Hepatocyte (in vitro differentiated cells): ENCODE measurements around the gene RPS6KC1. TPM values are rescaled to one million over a fixed set of nuclear protein-coding genes. Genes with fewer than 3 reads are reported as not detected.

Experiments
- DNase-seq: peaks from one replicate; pipeline ENCODE4 v3.0.0-alpha.2; 2016; ENCODE audit warnings: low spot score
- H2AFZ ChIP-seq: fragments of 200-600 bp; sonication (generic); 2 replicates; pipeline ENCODE4 v1.6.0; 2016; ENCODE audit warnings: antibody characterized with exemption, mild to moderate bottlenecking
- H3K27ac ChIP-seq: fragments of 200-600 bp; sonication (generic); 2 replicates; pipeline ENCODE4 v1.5.1; 2016; ENCODE audit warnings: mild to moderate bottlenecking
- H3K27me3 ChIP-seq: fragments of 200-600 bp; sonication (generic); 2 replicates; pipeline ENCODE4 v1.6.1; 2016
- H3K36me3 ChIP-seq: fragments of 200-600 bp; sonication (generic); replicated peaks from 2 replicates; pipeline ENCODE4 v1.5.1; 2016; ENCODE audit warnings: low read depth; ENCODE audit not compliant: insufficient read depth
- H3K4me1 ChIP-seq: fragments of 200-600 bp; sonication (generic); 2 replicates; pipeline ENCODE4 v1.5.1; 2016; ENCODE audit warnings: mild to moderate bottlenecking, moderate library complexity; ENCODE audit not compliant: insufficient read depth
- H3K4me2 ChIP-seq: fragments of 200-600 bp; sonication (generic); 2 replicates; pipeline ENCODE4 v1.6.0; 2016
- H3K4me3 ChIP-seq: fragments of 200-600 bp; sonication (generic); 2 replicates; pipeline ENCODE4 v1.5.1; 2016; ENCODE audit warnings: mild to moderate bottlenecking
- H3K79me2 ChIP-seq: fragments of 200-600 bp; sonication (generic); 2 replicates; pipeline ENCODE4 v1.6.0; 2017; ENCODE audit warnings: mild to moderate bottlenecking
- H3K9me2 ChIP-seq: fragments of 200-600 bp; sonication (generic); replicated peaks from 2 replicates; pipeline ENCODE4 v1.6.0; 2017; ENCODE audit warnings: mild to moderate bottlenecking; ENCODE audit not compliant: insufficient read depth
- H3K9me3 ChIP-seq: fragments of 200-600 bp; sonication (generic); 2 replicates; pipeline ENCODE4 v1.5.1; 2016; ENCODE audit warnings: low read depth, mild to moderate bottlenecking
- H4K20me1 ChIP-seq: fragments of 200-600 bp; sonication (generic); 2 replicates; pipeline ENCODE4 v1.6.0; 2016; ENCODE audit warnings: mild to moderate bottlenecking; ENCODE audit not compliant: insufficient read depth, poor library complexity, severe bottlenecking
- EZH2 ChIP-seq: fragments of 200-600 bp; sonication (generic); IDR thresholded peaks from 2 replicates; pipeline ENCODE4 v1.6.1; 2016; ENCODE audit warnings: antibody characterized with exemption, mild to moderate bottlenecking, borderline replicate concordance
- EZH2phosphoT487 ChIP-seq: fragments of 200-600 bp; sonication (generic); IDR thresholded peaks from one replicate; pipeline ENCODE4 v1.6.1; 2018; ENCODE audit warnings: antibody characterized with exemption, mild to moderate bottlenecking, low read depth, moderate library complexity; ENCODE audit not compliant: unreplicated experiment, severe bottlenecking
- WGBS: methylation state at CpG from one replicate; pipeline ENCODE4 v1.1.6; 2016; ENCODE audit warnings: low lambda C conversion rate; ENCODE audit errors: missing lambda C conversion rate; 5-methylcytosine and 5-hydroxymethylcytosine counted together
- polyA plus RNA-seq: library from polyadenylated mRNA; unstranded; fragments of >200 nt; fragmentation: Nextera tagmentation; extraction: Ambion mirVana; gene quantifications from 2 replicates; pipeline ENCODE4 v1.2.1, GENCODE V29; 2016
- total RNA-seq: library from RNA; depleted of rRNA; stranded (reverse); fragments of >200 nt; gene quantifications from 2 replicates; pipeline ENCODE4 v1.2.3, GENCODE V29; 2014
- TF ChIP-seq, protein P1 (sequence below): fragments of 200-600 bp; sonication (generic); IDR thresholded peaks from 2 replicates; pipeline ENCODE4 v1.5.1; 2016; ENCODE audit warnings: antibody characterized with exemption, mild to moderate bottlenecking; ENCODE audit not compliant: poor library complexity

The RPS6KC1 gene, protein sequence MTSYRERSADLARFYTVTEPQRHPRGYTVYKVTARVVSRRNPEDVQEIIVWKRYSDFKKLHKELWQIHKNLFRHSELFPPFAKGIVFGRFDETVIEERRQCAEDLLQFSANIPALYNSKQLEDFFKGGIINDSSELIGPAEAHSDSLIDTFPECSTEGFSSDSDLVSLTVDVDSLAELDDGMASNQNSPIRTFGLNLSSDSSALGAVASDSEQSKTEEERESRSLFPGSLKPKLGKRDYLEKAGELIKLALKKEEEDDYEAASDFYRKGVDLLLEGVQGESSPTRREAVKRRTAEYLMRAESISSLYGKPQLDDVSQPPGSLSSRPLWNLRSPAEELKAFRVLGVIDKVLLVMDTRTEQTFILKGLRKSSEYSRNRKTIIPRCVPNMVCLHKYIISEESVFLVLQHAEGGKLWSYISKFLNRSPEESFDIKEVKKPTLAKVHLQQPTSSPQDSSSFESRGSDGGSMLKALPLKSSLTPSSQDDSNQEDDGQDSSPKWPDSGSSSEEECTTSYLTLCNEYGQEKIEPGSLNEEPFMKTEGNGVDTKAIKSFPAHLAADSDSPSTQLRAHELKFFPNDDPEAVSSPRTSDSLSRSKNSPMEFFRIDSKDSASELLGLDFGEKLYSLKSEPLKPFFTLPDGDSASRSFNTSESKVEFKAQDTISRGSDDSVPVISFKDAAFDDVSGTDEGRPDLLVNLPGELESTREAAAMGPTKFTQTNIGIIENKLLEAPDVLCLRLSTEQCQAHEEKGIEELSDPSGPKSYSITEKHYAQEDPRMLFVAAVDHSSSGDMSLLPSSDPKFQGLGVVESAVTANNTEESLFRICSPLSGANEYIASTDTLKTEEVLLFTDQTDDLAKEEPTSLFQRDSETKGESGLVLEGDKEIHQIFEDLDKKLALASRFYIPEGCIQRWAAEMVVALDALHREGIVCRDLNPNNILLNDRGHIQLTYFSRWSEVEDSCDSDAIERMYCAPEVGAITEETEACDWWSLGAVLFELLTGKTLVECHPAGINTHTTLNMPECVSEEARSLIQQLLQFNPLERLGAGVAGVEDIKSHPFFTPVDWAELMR
- 25.6 and 26.9 TPM in 2 replicates for total RNA-seq
- 10.0 and 11.2 TPM in 2 replicates for polyA plus RNA-seq

DNA sequence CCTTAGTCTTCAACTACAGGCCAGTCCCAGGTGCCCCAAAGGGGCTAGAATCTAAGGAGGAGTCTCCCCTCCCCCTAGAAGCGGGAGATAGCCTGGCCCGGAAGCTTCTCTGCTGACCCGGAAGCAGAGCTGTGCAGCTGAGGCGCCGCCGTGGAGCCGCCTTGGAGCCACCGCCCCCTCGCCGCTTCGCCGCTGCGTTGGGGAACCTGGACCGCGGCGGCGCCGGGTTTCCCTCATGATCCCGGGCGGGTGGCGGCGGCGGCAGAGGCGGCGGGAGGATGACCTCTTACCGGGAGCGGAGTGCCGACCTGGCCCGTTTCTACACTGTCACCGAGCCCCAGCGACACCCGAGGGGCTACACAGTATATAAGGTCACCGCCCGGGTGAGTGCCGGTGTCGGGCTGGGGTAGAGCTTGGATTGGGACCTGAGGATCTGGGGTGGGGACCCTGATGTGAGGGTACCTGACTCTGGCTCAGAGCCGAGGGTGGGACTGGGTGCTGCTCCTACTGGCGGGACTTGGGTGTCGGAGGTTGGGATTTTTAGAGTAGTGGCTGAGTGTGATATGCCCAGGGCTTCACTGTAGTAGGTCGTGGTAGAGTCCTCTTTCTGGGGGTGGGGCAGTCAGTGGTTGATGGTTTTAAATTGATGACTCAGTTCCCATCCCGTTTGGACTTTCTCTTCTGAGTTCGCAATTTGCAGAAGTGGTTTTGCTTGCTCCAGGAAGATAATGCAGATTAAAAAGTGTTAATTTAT is at the start of gene RPS6KC1:
Gene RPS6KC1 (plus strand): TSS at position 115 of the 754 bp plus-strand sequence. CDS start 164 bp downstream, at position 279.
- under 1% methylated on average over 36 of the region's 42 CpGs for WGBS
- peak; percentile 92 for DNase-seq

DNA sequence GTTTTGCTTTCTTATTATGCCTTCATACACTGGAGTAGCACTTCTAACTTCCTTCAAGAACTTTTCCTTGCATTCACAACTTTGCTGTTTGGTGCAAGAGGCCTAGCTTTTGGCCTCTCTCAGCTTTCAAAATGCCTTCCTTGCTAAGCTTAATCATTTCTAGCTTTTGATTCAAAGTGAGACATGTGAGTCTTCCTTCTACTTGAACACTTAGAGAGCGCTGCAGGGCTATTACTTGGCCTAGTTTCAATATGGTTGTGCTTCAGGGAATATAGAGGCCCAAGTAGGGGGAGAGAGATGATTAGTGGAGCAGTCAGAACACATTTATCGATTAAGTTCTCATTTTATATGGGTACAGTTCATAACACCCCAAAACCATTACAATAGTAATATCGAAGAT is 47.8 kb upstream of the RPS6KC1 start:
- no peak for DNase-seq
- peaks cover 3% of the 10 kb centered on the region for H3K36me3 ChIP-seq
- H2AFZ ChIP-seq, result no peak overlapping the region
- H4K20me1 ChIP-seq, result no peaks in the 10 kb centered on the region
- no peaks in the 10 kb centered on the region for H3K79me2 ChIP-seq
- H3K4me1 ChIP-seq, result no peaks in the 10 kb centered on the region
- TF ChIP-seq, protein P1, sequence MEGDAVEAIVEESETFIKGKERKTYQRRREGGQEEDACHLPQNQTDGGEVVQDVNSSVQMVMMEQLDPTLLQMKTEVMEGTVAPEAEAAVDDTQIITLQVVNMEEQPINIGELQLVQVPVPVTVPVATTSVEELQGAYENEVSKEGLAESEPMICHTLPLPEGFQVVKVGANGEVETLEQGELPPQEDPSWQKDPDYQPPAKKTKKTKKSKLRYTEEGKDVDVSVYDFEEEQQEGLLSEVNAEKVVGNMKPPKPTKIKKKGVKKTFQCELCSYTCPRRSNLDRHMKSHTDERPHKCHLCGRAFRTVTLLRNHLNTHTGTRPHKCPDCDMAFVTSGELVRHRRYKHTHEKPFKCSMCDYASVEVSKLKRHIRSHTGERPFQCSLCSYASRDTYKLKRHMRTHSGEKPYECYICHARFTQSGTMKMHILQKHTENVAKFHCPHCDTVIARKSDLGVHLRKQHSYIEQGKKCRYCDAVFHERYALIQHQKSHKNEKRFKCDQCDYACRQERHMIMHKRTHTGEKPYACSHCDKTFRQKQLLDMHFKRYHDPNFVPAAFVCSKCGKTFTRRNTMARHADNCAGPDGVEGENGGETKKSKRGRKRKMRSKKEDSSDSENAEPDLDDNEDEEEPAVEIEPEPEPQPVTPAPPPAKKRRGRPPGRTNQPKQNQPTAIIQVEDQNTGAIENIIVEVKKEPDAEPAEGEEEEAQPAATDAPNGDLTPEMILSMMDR, result no peak
- no peak for TF ChIP-seq EZH2phosphoT487
- no peak for TF ChIP-seq EZH2
- H3K4me3 ChIP-seq, result no peak overlapping the region
- no peaks in the 10 kb centered on the region for H3K9me3 ChIP-seq
- H3K27me3 ChIP-seq, result no peaks in the 10 kb centered on the region
- no peak overlapping the region for H3K27ac ChIP-seq
- H3K4me2 ChIP-seq, result no peak overlapping the region
- 92% methylated on average over 3 of the region's 3 CpGs for WGBS
- no peaks in the 10 kb centered on the region for H3K9me2 ChIP-seq

More for the DNA sequence above, at the start of gene RPS6KC1:
- Histone ChIP-seq H3K9me2 (no peaks in the 10 kb centered on the region), H3K27me3 (no peaks in the 10 kb centered on the region), H3K4me2 (peak within 1 kb of the TSS; percentile 87), H3K9me3 (no peaks in the 10 kb centered on the region), H3K36me3 (no peaks in the 10 kb centered on the region), H3K27ac (peak within 1 kb of the TSS; percentile 90), H3K4me3 (peak within 1 kb of the TSS; percentile 81), H3K4me1 (peaks cover 12% of the 10 kb centered on the region), H3K79me2 (peaks cover 45% of the 10 kb centered on the region), H4K20me1 (no peaks in the 10 kb centered on the region), H2AFZ (peak within 1 kb of the TSS; percentile 82)
- TF ChIP-seq EZH2, result no peak
- TF ChIP-seq, protein P1, result no peak
- TF ChIP-seq EZH2phosphoT487, result no peak

DNA sequence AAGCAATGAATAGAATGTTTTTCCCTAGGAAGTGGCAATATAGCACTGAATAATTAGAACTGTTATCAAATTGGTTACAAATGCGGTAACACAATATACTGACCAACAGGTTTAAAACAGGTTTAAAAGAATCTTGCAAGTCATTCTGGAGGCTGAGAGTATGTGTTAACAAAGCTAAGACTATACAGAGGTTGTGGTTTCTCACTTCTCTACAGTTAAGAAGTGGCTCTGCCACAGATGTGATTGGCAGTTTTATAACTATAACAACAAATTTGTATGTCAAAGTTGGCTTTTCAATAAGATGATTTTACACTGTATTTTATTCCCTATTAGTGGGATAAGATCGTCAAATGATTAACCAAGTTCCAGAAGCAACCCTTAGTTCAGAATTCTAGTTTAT is 42.5 kb upstream of the RPS6KC1 start:
- H2AFZ ChIP-seq, result no peak overlapping the region
- TF ChIP-seq EZH2 (no peak), EZH2phosphoT487 (no peak)
- TF ChIP-seq, protein P1, result no peak

More for the DNA sequence above, 42.5 kb upstream of the RPS6KC1 start:
- 97% methylated on average over 2 of the region's 2 CpGs for WGBS
- H3K4me2 ChIP-seq, result no peak overlapping the region
- no peak overlapping the region for H3K27ac ChIP-seq
- no peaks in the 10 kb centered on the region for H3K9me3 ChIP-seq
- H3K4me3 ChIP-seq, result no peak overlapping the region
- no peaks in the 10 kb centered on the region for H3K4me1 ChIP-seq
- H3K79me2 ChIP-seq, result peaks cover 42% of the 10 kb centered on the region
- H4K20me1 ChIP-seq, result no peaks in the 10 kb centered on the region
- H3K36me3 ChIP-seq, result peaks cover 3% of the 10 kb centered on the region
- DNase-seq, result no peak
- no peaks in the 10 kb centered on the region for H3K27me3 ChIP-seq
- no peaks in the 10 kb centered on the region for H3K9me2 ChIP-seq
